Measurements from ENCODE around the gene ZNF385B.

The ZNF385B gene

GRCh38 chr2:179613701-179614100 is 247.7 kb downstream of the ZNF385B start:
- no peak overlapping the region for H3K27ac ChIP-seq
- TF ChIP-seq CTCF (conservative IDR thresholded peaks at IDR 0.05) = no peak

- no peak for TF ChIP-seq CTCF (conservative IDR thresholded peaks at IDR 0.05)
- no peak overlapping the region for H3K27ac ChIP-seq
Measured at GRCh38 chr2:179613299-179613651, 248.1 kb downstream of the ZNF385B start.

DNA sequence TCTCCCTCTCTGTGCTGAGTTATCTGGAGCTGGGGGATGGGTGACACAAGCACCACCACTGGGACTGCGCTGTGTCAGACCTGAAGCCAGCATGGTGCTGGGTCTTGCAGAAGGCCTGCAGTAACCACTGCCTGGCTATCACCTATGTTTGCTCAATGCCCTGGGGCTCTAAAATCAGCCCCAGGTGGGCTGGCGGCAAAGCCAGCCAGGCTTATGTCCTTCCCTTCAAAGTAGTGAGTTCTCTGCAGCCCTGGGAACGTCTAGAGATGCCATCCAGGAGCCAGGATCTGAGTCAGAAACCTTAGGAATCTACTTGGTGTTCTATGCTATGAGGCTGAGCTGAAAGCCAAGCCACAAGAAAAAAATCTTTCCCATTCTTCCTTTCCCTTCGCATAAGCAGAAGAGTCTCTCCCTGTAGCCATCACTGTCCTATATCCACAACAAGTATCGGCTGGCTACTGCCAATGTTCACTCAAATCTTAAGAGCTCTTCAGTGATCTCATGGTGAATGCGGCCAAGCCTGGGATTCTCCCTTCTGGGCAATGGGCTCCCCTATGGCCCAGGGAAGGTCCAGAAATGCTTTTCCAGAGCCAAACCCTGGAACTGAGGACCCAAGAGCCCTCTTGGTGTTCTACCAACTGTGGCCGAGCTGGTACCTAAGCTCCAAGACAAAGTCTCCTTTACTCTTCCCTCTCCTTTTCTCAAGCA is 248.7 kb downstream of the ZNF385B start:
- TF ChIP-seq CTCF (conservative IDR thresholded peaks at IDR 0.05) = no peak
- H3K27ac ChIP-seq = no peak overlapping the region

GRCh38 chr2:179612108-179612507 is 249.3 kb downstream of the ZNF385B start:
- no peak for TF ChIP-seq CTCF (conservative IDR thresholded peaks at IDR 0.05)
- H3K27ac ChIP-seq = no peak overlapping the region

DNA sequence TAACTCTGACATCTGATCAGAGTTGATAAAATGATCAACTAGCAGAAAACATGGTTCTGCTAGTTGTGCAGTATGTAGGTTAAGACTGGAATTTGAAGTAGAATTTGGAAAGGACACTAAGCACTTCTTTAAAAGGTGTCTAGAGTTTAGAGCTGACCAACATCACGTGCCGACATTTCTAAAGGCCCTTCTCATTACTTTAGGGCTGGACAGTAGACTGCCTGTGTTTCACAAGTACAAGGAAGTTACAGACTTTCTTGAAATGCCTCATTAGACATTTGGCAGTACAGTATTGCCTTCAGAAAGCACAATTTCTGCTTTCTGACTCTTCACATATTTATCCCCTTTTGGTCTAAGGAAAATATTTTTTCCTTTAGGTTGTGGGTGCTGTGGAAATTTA is 255.3 kb downstream of the ZNF385B start:
- peak overlapping the region; percentile 19; the same call in 1 of the 2 replicates for H3K27ac ChIP-seq
- TF ChIP-seq CTCF (conservative IDR thresholded peaks at IDR 0.05) = no peak

DNA sequence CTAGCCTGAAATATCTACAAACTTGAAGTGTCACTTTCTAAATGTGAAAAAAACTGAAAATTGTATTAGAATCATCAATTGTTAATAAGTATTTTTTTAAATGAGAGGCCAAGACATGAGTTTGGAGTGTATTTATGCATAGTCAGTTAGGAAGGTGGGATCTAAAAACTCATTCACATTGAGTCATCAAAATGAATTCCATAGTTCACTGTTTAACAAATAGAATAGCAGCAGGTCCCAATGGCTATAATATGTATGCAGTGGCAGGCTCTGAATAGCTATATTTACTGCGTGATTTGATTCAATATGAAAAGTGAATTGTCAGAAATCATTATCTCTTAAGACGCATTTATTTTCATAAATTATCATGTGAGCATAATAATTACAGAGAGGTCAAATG is 256.1 kb downstream of the ZNF385B start:
- peak overlapping the region; percentile 19 for H3K27ac ChIP-seq
- TF ChIP-seq CTCF (conservative IDR thresholded peaks at IDR 0.05) = no peak

- no peak for TF ChIP-seq CTCF (conservative IDR thresholded peaks at IDR 0.05)
- peak overlapping the region; percentile 19 for H3K27ac ChIP-seq
Measured at GRCh38 chr2:179604598-179604997, 256.8 kb downstream of the ZNF385B start.

Data from VCaP (cell line).